ENCODE results near the gene WNT7A.
"Not testable (repeated sequence)": the region's sequence is repeated elsewhere in the genome, so short reads cannot be mapped to it uniquely, and the experiment has no call there.

WNT7A gene

DNA sequence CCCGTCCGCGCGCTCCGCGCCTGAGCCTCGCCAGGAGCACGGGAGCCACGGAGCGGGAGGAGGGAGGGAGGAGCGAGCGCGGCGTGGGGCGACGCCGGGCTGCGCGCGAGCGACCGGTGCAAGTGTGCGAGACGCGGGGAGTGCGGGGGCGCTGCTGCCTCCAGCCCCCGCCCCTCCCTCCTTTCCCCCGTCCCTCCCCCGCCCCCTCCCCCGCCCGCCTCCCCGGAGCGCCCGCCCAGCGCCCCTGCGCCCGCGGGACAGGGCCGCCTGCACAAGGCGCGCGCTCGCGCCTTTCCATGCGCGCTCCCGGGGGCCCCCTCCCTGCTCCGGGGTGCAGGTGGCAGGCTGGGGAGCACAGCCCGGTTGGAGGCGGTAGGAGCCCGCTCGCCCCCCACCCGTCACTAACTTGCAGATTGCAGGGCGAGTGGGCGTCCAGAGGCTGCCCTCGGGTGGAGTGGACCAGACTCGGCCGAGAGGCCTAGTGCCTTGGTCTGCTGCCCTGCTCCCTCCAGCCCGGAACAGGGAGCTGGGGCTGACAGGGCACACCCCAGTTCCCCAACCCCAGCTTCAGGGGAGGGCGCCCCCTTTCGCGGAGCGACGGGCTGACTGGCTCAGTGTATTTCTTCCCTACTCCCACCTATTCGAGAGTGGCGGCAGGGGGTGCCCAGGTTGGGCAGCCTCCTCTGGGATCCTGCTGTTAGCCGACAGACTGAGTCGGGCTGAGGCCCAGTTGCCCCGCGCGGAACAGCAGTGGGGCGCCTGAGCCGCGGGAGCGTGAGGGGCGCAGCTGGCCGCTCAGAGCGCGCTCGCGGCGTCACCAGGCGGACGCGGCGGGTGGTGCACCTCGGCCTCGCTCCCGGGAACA lies at the start of gene WNT7A:
TSS of gene WNT7A (minus strand) at position 126 of the 865 bp plus-strand sequence. CDS start 255 bp downstream, outside the sequence.
- H3K9me3 Mint-ChIP-seq = no peaks in the 10 kb centered on the region
- H3K27me3 Mint-ChIP-seq = peaks cover 81% of the 10 kb centered on the region
- no peak within 1 kb of the TSS for H3K27ac Mint-ChIP-seq (ENCODE audit: low read depth)
- H3K4me3 Mint-ChIP-seq = peak within 1 kb of the TSS; percentile 62
- DNase-seq (ENCODE audit: low spot score in 2 of 2) = no peak
- peak; percentile 58 for ATAC-seq (replicated peaks; ENCODE audit: extremely low read depth, poor library complexity, severe bottlenecking)
- H3K4me1 Mint-ChIP-seq = peaks cover 4% of the 10 kb centered on the region
- H3K36me3 Mint-ChIP-seq (ENCODE audit: insufficient read depth) = no peaks in the 10 kb centered on the region

DNA sequence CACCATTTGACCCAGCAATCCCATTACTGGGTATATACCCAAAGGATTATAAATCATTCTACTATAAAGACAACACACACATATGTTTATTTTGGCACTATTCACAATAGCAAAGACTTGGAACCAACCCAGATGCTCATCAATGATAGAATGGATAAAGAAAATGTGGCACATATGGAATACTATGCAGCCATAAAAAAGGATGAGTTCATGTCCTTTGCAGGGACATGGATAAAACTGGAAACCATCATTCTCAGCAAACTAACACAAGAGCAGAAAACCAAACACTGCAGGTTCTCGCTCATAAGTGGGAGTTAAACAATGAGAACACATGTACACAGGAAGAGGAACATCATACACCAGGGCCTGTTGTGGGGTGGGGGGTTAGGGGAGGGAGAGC lies 48.9 kb upstream of the WNT7A start:
- H3K4me3 Mint-ChIP-seq; DNase-seq (ENCODE audit: low spot score in 2 of 2); H3K27ac Mint-ChIP-seq (ENCODE audit: low read depth); H3K36me3 Mint-ChIP-seq (ENCODE audit: insufficient read depth); ATAC-seq (replicated peaks; ENCODE audit: extremely low read depth, poor library complexity, severe bottlenecking); H3K4me1 Mint-ChIP-seq: not testable (repeated sequence)
- peaks cover 45% of the 10 kb centered on the region for H3K27me3 Mint-ChIP-seq
- H3K9me3 Mint-ChIP-seq = peaks cover 18% of the 10 kb centered on the region

GRCh38 chr3:13927295-13927694 lies 47.4 kb upstream of the WNT7A start:
- H3K4me3 Mint-ChIP-seq = no peak overlapping the region
- no peaks in the 10 kb centered on the region for H3K36me3 Mint-ChIP-seq (ENCODE audit: insufficient read depth)
- H3K27me3 Mint-ChIP-seq = peaks cover 45% of the 10 kb centered on the region
- ATAC-seq (replicated peaks; ENCODE audit: extremely low read depth, poor library complexity, severe bottlenecking) = no peak
- H3K27ac Mint-ChIP-seq (ENCODE audit: low read depth) = no peak overlapping the region
- no peaks in the 10 kb centered on the region for H3K4me1 Mint-ChIP-seq
- peaks cover 19% of the 10 kb centered on the region for H3K9me3 Mint-ChIP-seq
- DNase-seq (ENCODE audit: low spot score in 2 of 2) = no peak

GRCh38 chr3:13916375-13916774 lies 36.5 kb upstream of the WNT7A start:
- H3K27ac Mint-ChIP-seq (ENCODE audit: low read depth) = no peak overlapping the region

DNA sequence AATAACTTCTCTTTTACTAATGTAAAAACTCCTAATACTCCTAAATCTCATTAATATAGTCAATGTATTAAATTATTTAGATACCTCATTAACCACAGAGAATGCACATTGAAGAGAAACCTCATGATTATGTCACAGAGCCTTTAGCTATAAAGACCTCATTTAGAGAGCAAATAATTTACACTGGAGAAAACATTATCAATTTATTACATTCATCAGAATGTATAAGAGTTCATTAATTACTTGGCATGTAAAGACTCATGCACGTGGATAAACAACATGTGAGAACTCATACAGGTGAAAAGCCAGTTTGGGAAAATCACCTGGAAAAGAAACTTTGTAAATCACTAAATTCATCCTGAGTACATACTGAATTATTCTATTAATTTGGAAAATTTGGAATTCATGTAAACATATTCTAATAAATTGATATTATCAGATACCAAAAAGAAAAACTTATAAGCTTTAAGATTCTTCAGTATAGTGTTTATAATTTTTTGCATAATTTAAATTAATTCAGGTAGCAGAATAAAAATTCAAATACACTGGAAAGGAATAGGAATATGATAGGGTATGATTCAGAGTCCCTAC lies 22.9 kb upstream of the WNT7A start:
- H3K27me3 Mint-ChIP-seq = peaks cover 22% of the 10 kb centered on the region
- no peak for DNase-seq (ENCODE audit: low spot score in 2 of 2)

More at GRCh38 chr3:13916375-13916774, 36.5 kb upstream of the WNT7A start:
- H3K9me3 Mint-ChIP-seq = peaks cover 45% of the 10 kb centered on the region
- H3K4me1 Mint-ChIP-seq = no peaks in the 10 kb centered on the region
- peaks cover 21% of the 10 kb centered on the region for H3K27me3 Mint-ChIP-seq
- no peak for ATAC-seq (replicated peaks; ENCODE audit: extremely low read depth, poor library complexity, severe bottlenecking)
- no peaks in the 10 kb centered on the region for H3K36me3 Mint-ChIP-seq (ENCODE audit: insufficient read depth)
- no peak overlapping the region for H3K4me3 Mint-ChIP-seq
- DNase-seq (ENCODE audit: low spot score in 2 of 2) = no peak

DNA sequence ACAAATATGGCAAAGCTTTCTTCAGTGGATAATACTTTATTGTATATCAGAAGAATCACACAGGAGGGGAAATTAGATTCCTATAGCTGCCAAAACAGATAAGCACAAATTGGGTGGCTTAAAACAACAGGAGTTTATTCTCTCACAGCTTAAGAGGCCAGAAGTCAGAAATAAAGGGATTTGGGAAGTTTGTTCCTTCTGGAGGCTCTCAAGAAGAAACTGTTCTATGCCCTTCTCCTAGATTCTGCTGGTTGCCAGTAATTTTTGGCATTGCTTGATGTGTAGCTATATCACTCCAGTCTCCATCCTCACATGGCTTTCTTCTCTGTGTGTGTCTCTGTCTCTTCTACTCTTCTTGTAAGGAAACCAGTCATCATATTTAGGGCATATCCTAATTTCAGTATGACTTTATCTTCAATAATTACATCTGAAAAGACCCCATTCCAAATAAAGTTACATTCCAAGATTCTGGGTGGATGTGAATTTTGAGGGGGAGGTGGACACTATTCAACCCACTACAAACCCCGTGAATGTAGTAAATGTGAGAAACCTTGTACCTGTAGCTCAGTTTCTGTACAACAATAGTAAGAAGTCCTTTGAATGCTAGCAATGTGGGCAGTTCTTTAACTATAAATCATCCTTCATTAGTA lies 22.2 kb upstream of the WNT7A start:
- peaks cover 44% of the 10 kb centered on the region for H3K9me3 Mint-ChIP-seq
- peaks cover 22% of the 10 kb centered on the region for H3K27me3 Mint-ChIP-seq
- no peak overlapping the region for H3K4me3 Mint-ChIP-seq
- no peak for DNase-seq (ENCODE audit: low spot score in 2 of 2)
- H3K36me3 Mint-ChIP-seq (ENCODE audit: insufficient read depth) = peaks cover 1% of the 10 kb centered on the region
- no peak overlapping the region for H3K27ac Mint-ChIP-seq (ENCODE audit: low read depth)
- no peak for ATAC-seq (replicated peaks; ENCODE audit: extremely low read depth, poor library complexity, severe bottlenecking)
- no peaks in the 10 kb centered on the region for H3K4me1 Mint-ChIP-seq

More for the DNA sequence above, 22.9 kb upstream of the WNT7A start:
- Mint-ChIP-seq H3K4me1 (no peaks in the 10 kb centered on the region), H3K9me3 (peaks cover 45% of the 10 kb centered on the region), H3K36me3 (ENCODE audit: insufficient read depth) (peaks cover 1% of the 10 kb centered on the region), H3K27ac (ENCODE audit: low read depth) (no peak overlapping the region), H3K4me3 (no peak overlapping the region)
- ATAC-seq (replicated peaks; ENCODE audit: extremely low read depth, poor library complexity, severe bottlenecking) = no peak

DNA sequence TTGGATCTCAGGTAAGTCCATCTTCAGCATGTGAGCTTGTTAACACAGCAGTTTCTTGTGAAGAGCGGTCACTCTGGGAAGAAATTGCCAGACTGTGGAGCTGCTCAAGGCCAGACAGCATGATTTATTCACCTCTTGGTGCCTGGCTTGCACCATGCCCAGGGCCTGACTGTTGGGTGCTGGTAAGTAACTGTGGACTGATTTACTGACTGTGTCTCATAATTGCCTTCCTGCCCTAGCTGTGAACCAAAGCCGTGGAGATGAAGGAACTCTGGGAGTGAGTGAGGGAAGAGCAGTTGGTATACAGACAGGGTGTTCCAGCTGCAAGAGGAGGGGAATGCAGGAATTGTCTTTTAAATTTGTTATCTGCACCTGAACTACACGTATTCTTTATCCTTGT lies 18.5 kb upstream of the WNT7A start:
- peaks cover 5% of the 10 kb centered on the region for H3K36me3 Mint-ChIP-seq (ENCODE audit: insufficient read depth)
- no peak overlapping the region for H3K27ac Mint-ChIP-seq (ENCODE audit: low read depth)
- peaks cover 12% of the 10 kb centered on the region for H3K4me1 Mint-ChIP-seq
- no peak overlapping the region for H3K4me3 Mint-ChIP-seq
- DNase-seq (ENCODE audit: low spot score in 2 of 2) = no peak
- no peak for ATAC-seq (replicated peaks; ENCODE audit: extremely low read depth, poor library complexity, severe bottlenecking)
- H3K9me3 Mint-ChIP-seq = peaks cover 17% of the 10 kb centered on the region
- H3K27me3 Mint-ChIP-seq = no peaks in the 10 kb centered on the region

GRCh38 chr3:13896473-13897154 lies 16.7 kb upstream of the WNT7A start:
- DNase-seq (ENCODE audit: low spot score in 2 of 2) (peak in 1 of 2 donors; percentile 44), ATAC-seq (replicated peaks; ENCODE audit: extremely low read depth, poor library complexity, severe bottlenecking) (peak; percentile 42)
- peaks cover 16% of the 10 kb centered on the region for H3K9me3 Mint-ChIP-seq
- peak overlapping the region; percentile 54 for H3K4me3 Mint-ChIP-seq
- H3K27me3 Mint-ChIP-seq = no peaks in the 10 kb centered on the region
- peak overlapping the region; percentile 89 for H3K27ac Mint-ChIP-seq (ENCODE audit: low read depth)
- H3K36me3 Mint-ChIP-seq (ENCODE audit: insufficient read depth) = peaks cover 5% of the 10 kb centered on the region
- H3K4me1 Mint-ChIP-seq = peaks cover 12% of the 10 kb centered on the region

DNA sequence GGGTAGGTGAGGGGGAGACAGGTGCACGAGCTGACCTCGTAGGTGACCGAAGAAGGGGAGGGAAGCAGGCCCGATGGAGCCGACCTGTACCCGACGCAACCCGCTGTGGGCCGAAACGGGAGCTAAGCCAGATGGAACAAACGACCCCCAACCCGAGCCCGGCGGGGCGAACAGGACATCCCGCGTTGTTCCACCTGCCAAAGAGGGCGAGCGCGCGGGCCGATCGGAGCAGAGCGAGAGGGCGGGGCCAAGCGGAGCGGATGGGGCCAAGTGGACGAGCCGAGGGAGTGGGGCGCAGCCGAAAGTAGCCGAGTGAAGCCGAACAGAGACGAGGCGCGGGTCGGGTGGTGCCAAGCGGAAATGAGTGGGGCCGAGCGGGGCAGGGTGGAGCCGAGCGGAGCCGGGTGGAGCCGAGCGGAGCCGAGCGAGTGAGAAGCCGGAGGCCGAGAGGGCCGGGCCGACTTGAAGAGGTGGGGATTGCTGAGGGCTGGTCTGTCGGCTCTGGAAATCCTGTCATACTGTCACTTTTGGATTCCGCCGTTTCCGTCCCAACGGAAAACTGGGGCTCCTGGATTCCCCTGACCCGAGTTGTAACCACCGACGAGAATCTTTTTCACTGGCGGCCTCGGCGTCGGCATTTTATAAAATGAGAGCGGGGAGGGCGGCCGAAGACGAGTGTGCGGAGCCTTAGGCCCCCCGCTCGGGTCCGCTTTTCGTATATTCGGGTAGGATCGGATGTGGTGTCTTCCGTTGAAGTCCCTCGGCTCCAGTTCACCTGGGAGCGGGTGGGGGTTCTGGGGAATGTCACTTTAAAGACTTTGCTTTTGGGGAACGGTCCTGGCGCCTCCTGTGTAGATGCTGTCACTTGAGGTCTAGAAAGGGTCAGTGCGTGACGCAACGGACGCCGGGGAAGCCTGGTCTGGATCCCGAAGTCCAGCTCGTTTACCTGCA lies 15.6 kb upstream of the WNT7A start:
- H3K9me3 Mint-ChIP-seq = peaks cover 10% of the 10 kb centered on the region
- DNase-seq (ENCODE audit: low spot score in 2 of 2) = peak; percentile 92 to 94
- peaks cover 4% of the 10 kb centered on the region for H3K36me3 Mint-ChIP-seq (ENCODE audit: insufficient read depth)
- H3K27me3 Mint-ChIP-seq = no peaks in the 10 kb centered on the region
- peak; percentile 99 for ATAC-seq (replicated peaks; ENCODE audit: extremely low read depth, poor library complexity, severe bottlenecking)
- H3K4me3 Mint-ChIP-seq = peak overlapping the region; percentile 81
- H3K27ac Mint-ChIP-seq (ENCODE audit: low read depth) = peak overlapping the region; percentile 89
- H3K4me1 Mint-ChIP-seq = peaks cover 18% of the 10 kb centered on the region

DNA sequence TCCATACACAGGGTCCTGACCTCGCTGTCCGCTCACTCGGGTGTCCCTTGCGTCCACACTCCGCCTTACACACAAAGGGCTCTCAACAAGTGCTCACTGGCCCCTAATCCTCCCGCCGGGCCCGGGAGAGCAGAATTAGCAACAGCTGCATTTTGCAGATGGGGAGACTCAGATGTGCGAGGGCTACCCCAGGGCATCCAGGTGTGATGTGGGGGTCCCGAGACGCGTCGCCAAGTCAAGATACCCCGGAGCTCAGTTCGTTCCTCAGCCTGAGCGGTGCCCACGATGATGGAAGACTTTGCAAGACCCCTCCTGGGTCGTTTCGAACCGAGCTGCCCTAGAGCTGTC lies 14.9 kb upstream of the WNT7A start:
- ATAC-seq (replicated peaks; ENCODE audit: extremely low read depth, poor library complexity, severe bottlenecking) (no peak), DNase-seq (ENCODE audit: low spot score in 2 of 2) (no peak)
- Mint-ChIP-seq H3K4me1 (peaks cover 20% of the 10 kb centered on the region), H3K36me3 (ENCODE audit: insufficient read depth) (peaks cover 4% of the 10 kb centered on the region), H3K27ac (ENCODE audit: low read depth) (peak overlapping the region; percentile 89), H3K4me3 (peak overlapping the region; percentile 81), H3K27me3 (no peaks in the 10 kb centered on the region), H3K9me3 (peaks cover 9% of the 10 kb centered on the region)

DNA sequence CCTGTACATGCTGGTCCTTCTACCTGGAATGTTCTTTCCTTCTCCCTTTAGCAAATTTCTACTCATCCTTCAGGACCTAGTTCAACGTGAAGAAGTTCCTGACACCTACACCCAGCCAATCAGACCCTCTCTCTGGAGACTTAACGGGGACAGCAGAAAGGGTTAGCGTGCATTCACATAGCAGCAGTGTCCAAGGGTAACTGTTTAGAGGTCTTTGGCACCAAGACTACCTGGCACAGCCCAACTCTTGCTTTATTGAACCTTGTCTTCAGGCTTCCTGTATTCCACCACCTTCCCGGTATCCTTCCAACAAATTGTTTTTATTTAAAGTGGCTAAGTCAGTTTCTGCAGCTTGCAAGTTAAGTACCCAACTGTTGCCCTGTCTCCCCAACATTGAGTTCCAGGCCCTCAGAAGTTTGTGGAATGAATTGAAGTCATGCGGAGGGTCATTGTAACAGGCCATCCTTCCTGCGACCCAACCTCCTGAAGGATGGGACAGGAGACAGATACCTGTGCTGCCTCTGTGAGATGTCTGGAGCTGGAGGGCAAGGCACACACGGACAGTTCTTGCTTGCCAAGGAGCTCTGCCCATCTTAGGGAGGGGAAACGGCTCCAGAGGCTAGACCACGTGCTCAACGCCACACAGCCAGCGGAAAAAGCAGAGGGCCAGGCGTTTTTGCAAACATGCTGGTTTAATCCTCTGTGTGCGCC lies 14.4 kb upstream of the WNT7A start:
- Mint-ChIP-seq H3K4me3 (peak overlapping the region; percentile 81), H3K4me1 (peaks cover 20% of the 10 kb centered on the region), H3K9me3 (peaks cover 4% of the 10 kb centered on the region), H3K36me3 (ENCODE audit: insufficient read depth) (peaks cover 4% of the 10 kb centered on the region), H3K27ac (ENCODE audit: low read depth) (peak overlapping the region; percentile 89), H3K27me3 (no peaks in the 10 kb centered on the region)
- DNase-seq (ENCODE audit: low spot score in 2 of 2) (no peak), ATAC-seq (replicated peaks; ENCODE audit: extremely low read depth, poor library complexity, severe bottlenecking) (no peak)
